Measurements from ENCODE around the gene MPPED1. TPM values are rescaled to one million over a fixed set of nuclear protein-coding genes. Genes with fewer than 3 reads are reported as not detected.

The MPPED1 gene
- total RNA-seq, 1 donor from 2014 or later = not detected

- intact Hi-C loops (cut with micrococcal nuclease) = no loop called here
Observed at GRCh38 chr22:43535741-43536140, 123.9 kb downstream of the MPPED1 start.

- intact Hi-C loops (cut with micrococcal nuclease) = no loop called here
Observed at GRCh38 chr22:43537019-43537585, 125.3 kb downstream of the MPPED1 start.

- intact Hi-C loops (cut with micrococcal nuclease) = no loop called here
Observed at GRCh38 chr22:43539572-43540528, 128.0 kb downstream of the MPPED1 start.

GRCh38 chr22:43540529-43540923 lies 128.7 kb downstream of the MPPED1 start:
- intact Hi-C loops (cut with micrococcal nuclease) = no loop called here

GRCh38 chr22:43541022-43541421 lies 129.2 kb downstream of the MPPED1 start:
- intact Hi-C loops (cut with micrococcal nuclease) = no loop called here

GRCh38 chr22:43541462-43542407 lies 129.9 kb downstream of the MPPED1 start:
- intact Hi-C loops (cut with micrococcal nuclease) = no loop called here

- intact Hi-C loops (cut with micrococcal nuclease) = no loop called here
Observed at GRCh38 chr22:43542681-43543521, 131.1 kb downstream of the MPPED1 start.

GRCh38 chr22:43543522-43544288 lies 131.9 kb downstream of the MPPED1 start:
- intact Hi-C loops (cut with micrococcal nuclease) = no loop called here

GRCh38 chr22:43544289-43544673 lies 132.5 kb downstream of the MPPED1 start:
- intact Hi-C loops (cut with micrococcal nuclease) = no loop called here

GRCh38 chr22:43546186-43546585 lies 134.4 kb downstream of the MPPED1 start:
- intact Hi-C loops (cut with micrococcal nuclease) = no loop called here

- intact Hi-C loops (cut with micrococcal nuclease) = no loop called here
Observed at GRCh38 chr22:43550024-43550620, 138.3 kb downstream of the MPPED1 start.

GRCh38 chr22:43550672-43551071 lies 138.9 kb downstream of the MPPED1 start:
- intact Hi-C loops (cut with micrococcal nuclease) = no loop called here

GRCh38 chr22:43553451-43554258 lies 141.8 kb downstream of the MPPED1 start:
- intact Hi-C loops (cut with micrococcal nuclease) = no loop called here

- intact Hi-C loops (cut with micrococcal nuclease) = no loop called here
Observed at GRCh38 chr22:43554259-43554636, 142.4 kb downstream of the MPPED1 start.

- intact Hi-C loops (cut with micrococcal nuclease) = no loop called here
Observed at GRCh38 chr22:43554694-43555365, 143.0 kb downstream of the MPPED1 start.

- intact Hi-C loops (cut with micrococcal nuclease) = no loop called here
Observed at GRCh38 chr22:43555561-43556515, 144.0 kb downstream of the MPPED1 start.

Data from T-helper 1 cell treated with Interleukin-12 subunit alpha and Interleukin-12 subunit beta and Interleukin-4 antibody, amounts not matched to agents 30 ng/mL and 1 ng/mL, for 36 hours (primary cell).